PFSK-1 (cell line): Measurements from ENCODE around the gene PASK.

ENCODE experiments used
- FOXP2 ChIP-seq: optimal IDR thresholded peaks from 2 replicates; pipeline ENCODE3; 2011; ENCODE audit warnings: borderline replicate concordance, control low read depth, inconsistent platforms; ENCODE audit not compliant: insufficient read depth; ENCODE audit errors: extremely low read length, extremely low read depth
- POLR2AphosphoS5 ChIP-seq: IDR thresholded peaks from 2 replicates; pipeline ENCODE4 v1.6.1; 2012; ENCODE audit warnings: low read depth, mild to moderate bottlenecking, control low read depth, low read length, moderate library complexity
- SIN3A ChIP-seq: IDR thresholded peaks from 2 replicates; pipeline ENCODE4 v1.6.1; 2012; ENCODE audit warnings: mild to moderate bottlenecking, low read length, moderate library complexity, borderline replicate concordance; ENCODE audit not compliant: insufficient read depth
- TAF1 ChIP-seq: IDR thresholded peaks from 2 replicates; pipeline ENCODE4 v1.6.1; 2012; ENCODE audit warnings: low read length, control low read depth, borderline replicate concordance; ENCODE audit not compliant: insufficient read depth
- TF ChIP-seq, protein P1 (sequence below), 2 experiments: IDR thresholded peaks; 2 replicates each; pipeline versions ENCODE4 v1.6.1 to v1.8.0; 2011 to 2012; ENCODE audit warnings: low read depth in 2 of 2, low read length in 2 of 2, control low read depth in 1 of 2, inconsistent platforms in 1 of 2, mild to moderate bottlenecking in 1 of 2, moderate library complexity in 1 of 2; ENCODE audit not compliant: insufficient read depth in 1 of 2

PASK gene

DNA sequence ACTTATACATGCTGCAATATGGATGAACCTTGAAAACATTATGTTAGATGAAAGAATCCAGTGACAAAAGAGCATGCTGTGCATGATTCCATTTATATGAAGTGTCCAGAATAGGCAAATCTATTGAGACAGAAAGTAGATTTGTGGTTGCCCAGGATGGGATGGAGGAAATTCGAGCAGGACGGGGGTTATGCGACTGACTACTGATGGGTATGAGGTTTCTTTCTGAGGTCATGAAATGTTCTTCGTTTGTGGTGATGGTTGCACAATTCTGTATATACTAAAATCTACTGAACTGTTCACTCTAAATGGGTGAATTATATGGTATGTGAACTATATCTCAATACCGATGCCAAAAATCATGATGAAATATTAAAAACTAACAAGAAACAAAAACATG lies 28.3 kb downstream of the PASK start:
- TF ChIP-seq POLR2AphosphoS5 (no peak), TAF1 (no peak), FOXP2 (no peak), SIN3A (no peak)
- TF ChIP-seq, protein P1, sequence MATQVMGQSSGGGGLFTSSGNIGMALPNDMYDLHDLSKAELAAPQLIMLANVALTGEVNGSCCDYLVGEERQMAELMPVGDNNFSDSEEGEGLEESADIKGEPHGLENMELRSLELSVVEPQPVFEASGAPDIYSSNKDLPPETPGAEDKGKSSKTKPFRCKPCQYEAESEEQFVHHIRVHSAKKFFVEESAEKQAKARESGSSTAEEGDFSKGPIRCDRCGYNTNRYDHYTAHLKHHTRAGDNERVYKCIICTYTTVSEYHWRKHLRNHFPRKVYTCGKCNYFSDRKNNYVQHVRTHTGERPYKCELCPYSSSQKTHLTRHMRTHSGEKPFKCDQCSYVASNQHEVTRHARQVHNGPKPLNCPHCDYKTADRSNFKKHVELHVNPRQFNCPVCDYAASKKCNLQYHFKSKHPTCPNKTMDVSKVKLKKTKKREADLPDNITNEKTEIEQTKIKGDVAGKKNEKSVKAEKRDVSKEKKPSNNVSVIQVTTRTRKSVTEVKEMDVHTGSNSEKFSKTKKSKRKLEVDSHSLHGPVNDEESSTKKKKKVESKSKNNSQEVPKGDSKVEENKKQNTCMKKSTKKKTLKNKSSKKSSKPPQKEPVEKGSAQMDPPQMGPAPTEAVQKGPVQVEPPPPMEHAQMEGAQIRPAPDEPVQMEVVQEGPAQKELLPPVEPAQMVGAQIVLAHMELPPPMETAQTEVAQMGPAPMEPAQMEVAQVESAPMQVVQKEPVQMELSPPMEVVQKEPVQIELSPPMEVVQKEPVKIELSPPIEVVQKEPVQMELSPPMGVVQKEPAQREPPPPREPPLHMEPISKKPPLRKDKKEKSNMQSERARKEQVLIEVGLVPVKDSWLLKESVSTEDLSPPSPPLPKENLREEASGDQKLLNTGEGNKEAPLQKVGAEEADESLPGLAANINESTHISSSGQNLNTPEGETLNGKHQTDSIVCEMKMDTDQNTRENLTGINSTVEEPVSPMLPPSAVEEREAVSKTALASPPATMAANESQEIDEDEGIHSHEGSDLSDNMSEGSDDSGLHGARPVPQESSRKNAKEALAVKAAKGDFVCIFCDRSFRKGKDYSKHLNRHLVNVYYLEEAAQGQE (IDR thresholded peaks at IDR 0.05; ENCODE audit: insufficient read depth in 1 of 2, low read depth in 2 of 2, low read length in 2 of 2), result no peak

DNA sequence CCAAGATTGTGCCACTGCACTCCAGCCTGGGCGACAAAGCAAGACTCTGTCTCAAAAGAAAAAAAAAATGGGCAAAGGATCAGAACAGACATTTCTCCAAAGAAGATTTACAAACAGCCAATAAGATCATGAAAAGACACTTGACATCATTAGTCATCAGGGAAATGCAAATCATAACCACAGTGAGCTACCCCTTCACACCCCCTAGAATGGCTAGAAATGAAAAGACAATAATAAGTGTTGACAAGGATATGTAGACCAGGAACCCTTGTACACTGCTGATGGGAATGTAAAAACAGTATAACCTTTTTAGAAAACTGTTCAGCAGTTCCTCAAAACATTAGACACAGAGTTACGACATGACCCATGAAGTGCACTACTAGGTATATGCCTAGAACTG lies 28.8 kb downstream of the PASK start:
- TF ChIP-seq POLR2AphosphoS5 (no peak), FOXP2 (no peak), TAF1 (no peak), SIN3A (no peak)
- TF ChIP-seq, protein P1 (IDR thresholded peaks at IDR 0.05; ENCODE audit: insufficient read depth in 1 of 2, low read depth in 2 of 2, low read length in 2 of 2), result no peak

DNA sequence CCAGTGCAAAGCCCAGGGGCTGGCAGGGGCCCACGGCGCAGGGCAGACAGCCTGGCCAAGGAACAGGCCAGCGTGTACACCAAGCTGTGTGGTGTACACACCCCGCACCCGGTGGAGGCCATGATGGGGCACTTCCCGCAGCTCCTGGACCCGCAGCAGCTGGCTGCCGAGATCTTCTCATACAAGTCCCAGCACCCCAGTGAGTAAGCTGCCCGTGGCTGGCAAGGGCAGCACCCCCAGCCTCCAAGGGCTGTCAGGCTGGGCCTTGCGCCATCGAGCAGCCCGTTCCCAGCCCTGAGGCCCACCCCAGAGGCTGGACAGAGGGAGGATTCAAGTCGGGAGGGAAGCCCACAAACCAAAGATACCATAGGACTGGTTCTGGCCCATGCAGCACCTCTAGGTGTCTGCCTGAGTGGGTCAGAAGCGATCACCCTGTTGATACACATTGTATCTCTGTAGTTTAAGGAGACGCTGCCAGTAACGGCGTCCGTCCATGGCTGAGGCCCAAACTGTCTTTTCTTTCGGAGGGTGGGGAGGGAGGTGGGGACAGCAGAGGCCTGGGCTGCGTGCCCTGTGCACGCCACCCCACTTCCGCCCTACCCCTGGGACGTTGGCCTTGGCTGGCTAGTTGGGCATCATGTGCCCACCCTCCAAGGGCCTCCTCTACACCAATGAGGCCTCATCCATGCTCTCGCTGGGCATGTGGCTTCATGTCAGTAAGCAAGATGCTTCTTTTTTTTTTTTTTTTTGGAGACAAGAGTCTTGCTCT lies 30.4 kb downstream of the PASK start:
- TF ChIP-seq FOXP2 (no peak), SIN3A (no peak), POLR2AphosphoS5 (no peak), TAF1 (no peak)
- TF ChIP-seq, protein P1 (IDR thresholded peaks at IDR 0.05; ENCODE audit: insufficient read depth in 1 of 2, low read depth in 2 of 2, low read length in 2 of 2), result no peak

- TF ChIP-seq TAF1 (no peak), SIN3A (no peak), POLR2AphosphoS5 (no peak), FOXP2 (no peak)
Measured at GRCh38 chr2:241116606-241117560, 32.4 kb downstream of the PASK start.

- no peak for TF ChIP-seq SIN3A
- no peak for TF ChIP-seq POLR2AphosphoS5
- no peak for TF ChIP-seq FOXP2
- no peak for TF ChIP-seq TAF1
- TF ChIP-seq, protein P1 (IDR thresholded peaks at IDR 0.05; ENCODE audit: insufficient read depth in 1 of 2, low read depth in 2 of 2, low read length in 2 of 2), result no peak
Measured at GRCh38 chr2:241115361-241115760, 33.9 kb downstream of the PASK start.
